Measurements from ENCODE around the gene HOXC4. TPM values are rescaled to one million over a fixed set of nuclear protein-coding genes. Genes with fewer than 3 reads are reported as not detected.
"Not testable (repeated sequence)": the region's sequence is repeated elsewhere in the genome, so short reads cannot be mapped to it uniquely, and the experiment has no call there.

Gene HOXC4
- total RNA-seq, 3 donors from 2014 or later, result 2.3 TPM; not detected in 2

DNA sequence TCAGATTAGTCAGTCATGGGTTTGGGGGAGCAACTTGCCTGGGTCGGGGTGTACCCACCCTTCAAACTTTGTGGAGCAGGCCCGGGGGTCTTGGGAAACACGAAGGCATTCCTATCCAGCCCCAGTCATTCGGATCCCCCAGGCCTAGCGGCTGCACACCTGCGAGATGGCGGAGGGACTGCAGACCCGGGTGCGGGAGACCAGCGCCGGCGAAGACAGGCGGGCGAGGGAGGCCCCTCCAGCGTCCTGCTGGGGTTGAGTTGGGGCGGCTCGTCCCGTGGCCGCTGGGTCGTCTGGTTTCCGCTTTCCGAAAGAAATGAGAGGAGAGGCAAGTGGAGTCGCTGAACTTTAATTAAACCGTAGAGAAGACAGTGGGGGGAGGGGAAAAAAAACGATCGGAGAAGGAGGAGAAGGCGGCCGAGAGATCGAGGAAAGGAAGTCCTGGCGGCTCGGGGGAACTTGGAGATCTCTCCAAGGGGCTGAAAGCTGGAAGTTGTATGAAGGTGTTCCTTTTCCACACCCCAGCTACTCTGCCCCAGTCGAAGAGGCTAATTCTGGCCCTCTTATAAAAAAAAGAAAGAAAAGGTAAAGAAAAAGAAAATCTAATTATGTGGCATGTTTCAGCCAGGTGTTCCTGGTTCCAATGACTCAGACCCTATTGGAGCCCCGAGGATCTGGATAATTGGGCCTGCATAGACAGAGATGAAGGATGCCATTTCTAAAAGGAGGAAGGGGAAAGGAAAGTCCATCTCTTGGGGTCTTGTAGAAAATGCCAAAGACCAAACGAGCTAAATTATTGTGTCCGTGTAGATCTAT lies 28.2 kb downstream of the HOXC4 start:
- H3K4me1 ChIP-seq (ENCODE audit: low read depth); ATAC-seq; H3K36me3 ChIP-seq (ENCODE audit: low read depth); H3K9me3 ChIP-seq; intact Hi-C loops (cut with DNase I, micrococcal nuclease); H3K4me3 ChIP-seq: not testable (repeated sequence)
- peak in 2 of 3 donors; percentile 10 to 31 for DNase-seq

DNA sequence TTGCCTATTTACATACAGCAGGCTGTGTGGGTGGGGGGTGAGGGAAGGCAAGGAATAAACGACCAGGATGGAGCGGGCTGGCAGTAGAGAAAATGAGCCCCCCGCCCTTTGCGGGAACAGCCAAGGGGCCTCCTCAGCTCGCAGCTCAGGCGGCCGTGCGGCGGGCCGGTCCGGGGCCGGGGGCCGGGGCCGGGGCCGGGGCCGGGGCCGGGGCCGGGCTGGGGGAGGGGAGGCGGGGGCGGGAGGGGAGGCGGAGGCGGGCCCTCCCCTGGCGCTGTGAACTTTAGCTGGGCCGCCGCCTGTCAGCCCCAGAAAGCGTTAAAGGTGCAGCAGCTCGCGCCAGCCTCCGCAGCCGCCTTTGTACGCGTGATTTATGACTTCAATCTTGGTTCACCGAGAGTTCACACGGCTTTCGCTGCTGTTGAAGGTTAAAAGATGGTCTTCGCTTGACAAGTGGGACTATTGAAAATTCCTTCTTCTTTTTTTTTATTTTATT lies 28.8 kb downstream of the HOXC4 start:
- no peaks in the 10 kb centered on the region for H3K4me1 ChIP-seq (ENCODE audit: low read depth)
- TF ChIP-seq, protein P1, sequence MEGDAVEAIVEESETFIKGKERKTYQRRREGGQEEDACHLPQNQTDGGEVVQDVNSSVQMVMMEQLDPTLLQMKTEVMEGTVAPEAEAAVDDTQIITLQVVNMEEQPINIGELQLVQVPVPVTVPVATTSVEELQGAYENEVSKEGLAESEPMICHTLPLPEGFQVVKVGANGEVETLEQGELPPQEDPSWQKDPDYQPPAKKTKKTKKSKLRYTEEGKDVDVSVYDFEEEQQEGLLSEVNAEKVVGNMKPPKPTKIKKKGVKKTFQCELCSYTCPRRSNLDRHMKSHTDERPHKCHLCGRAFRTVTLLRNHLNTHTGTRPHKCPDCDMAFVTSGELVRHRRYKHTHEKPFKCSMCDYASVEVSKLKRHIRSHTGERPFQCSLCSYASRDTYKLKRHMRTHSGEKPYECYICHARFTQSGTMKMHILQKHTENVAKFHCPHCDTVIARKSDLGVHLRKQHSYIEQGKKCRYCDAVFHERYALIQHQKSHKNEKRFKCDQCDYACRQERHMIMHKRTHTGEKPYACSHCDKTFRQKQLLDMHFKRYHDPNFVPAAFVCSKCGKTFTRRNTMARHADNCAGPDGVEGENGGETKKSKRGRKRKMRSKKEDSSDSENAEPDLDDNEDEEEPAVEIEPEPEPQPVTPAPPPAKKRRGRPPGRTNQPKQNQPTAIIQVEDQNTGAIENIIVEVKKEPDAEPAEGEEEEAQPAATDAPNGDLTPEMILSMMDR (IDR thresholded peaks at IDR 0.05), result no peak
- ATAC-seq (no peak), DNase-seq (peak; percentile 37 to 54 (median 45))
- H3K4me3 ChIP-seq, result no peak overlapping the region
- no peaks in the 10 kb centered on the region for H3K36me3 ChIP-seq (ENCODE audit: low read depth)
- H3K9me3 ChIP-seq, result no peaks in the 10 kb centered on the region
- intact Hi-C loops (cut with DNase I, micrococcal nuclease), result no loop called here

DNA sequence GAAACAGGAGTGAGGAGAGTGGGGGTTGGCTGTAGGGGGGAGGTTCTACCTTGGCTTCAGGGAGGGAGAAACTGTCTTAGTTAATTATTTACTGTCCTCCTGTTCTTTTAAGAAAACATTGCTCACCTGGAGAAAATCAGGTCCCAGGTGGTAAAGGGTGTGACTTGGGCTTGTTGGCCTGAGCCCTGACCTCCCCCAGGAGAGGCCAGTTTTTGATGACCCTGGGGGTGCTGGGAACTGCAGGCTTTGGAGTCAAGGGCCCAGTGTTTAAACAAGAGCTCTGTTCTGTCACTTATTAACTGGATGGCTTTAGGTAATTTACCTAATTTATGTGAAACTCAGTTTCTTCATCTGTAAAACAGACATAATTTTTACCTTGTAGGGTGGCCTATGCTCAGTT lies 34.4 kb downstream of the HOXC4 start:
- H3K9me3 ChIP-seq; H3K36me3 ChIP-seq (ENCODE audit: low read depth); ATAC-seq; H3K4me1 ChIP-seq (ENCODE audit: low read depth); DNase-seq; intact Hi-C loops (cut with DNase I, micrococcal nuclease); H3K4me3 ChIP-seq: not testable (repeated sequence)

DNA sequence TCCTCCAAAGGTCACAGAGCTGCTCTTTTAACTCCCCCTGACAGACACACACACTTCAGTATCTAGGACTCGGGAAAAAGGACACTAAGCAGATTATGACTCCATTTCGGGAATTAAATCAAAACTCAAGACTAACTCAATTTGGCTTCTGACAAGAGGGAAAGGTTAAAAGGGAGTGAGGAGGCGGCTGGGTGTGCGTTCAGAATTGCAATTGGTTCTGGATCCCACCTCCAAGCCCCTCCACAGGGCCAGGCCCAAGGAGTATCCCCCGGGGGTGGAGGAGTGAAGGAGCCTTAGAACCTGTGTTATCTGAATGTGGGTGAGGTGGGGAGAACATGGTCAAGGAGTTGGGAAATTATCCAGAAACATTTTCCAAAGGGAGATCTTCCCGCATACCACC lies 35.8 kb downstream of the HOXC4 start:
- H3K36me3 ChIP-seq (ENCODE audit: low read depth); intact Hi-C loops (cut with DNase I, micrococcal nuclease); H3K4me3 ChIP-seq; H3K4me1 ChIP-seq (ENCODE audit: low read depth); DNase-seq; H3K9me3 ChIP-seq; ATAC-seq: not testable (repeated sequence)

DNA sequence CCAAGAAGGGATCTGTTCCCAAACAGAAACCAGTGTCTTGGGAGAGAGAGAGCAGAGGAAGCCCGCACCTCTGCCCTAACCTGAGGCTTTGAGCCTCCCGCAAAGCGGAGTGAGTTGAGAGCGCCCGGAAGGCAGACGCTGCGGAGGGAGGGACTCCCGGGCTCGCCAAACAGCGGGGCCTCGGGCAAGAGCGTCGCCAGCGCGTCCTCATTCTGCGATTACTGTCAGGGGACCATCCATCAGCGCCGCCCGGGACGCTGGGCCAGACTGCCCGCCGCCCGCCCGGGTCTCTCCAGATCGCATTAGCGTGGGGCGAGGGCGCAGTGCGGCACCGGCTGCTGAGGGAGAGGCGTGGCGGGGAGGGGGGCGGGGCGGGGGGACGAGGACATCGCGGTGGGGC lies 36.7 kb downstream of the HOXC4 start:
- H3K4me3 ChIP-seq, DNase-seq: not testable (repeated sequence)

DNA sequence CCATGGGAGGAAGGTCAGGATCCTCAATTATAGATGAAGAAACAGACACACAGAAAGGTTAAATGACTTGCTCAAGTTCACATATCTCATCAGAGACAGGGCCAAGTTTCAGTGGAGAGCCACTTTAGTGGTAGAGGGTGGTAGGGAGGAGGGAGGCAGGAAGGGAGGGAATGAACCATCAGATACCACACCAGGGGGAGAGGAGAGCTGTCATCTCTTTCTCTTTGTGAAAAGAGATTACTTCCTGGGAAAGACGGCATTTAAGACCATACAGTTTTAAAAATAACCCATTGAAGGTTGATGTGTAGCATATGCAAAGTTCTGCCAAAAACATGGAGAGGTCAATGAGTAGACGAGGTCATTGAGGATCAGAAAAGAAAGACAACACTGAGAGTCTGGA lies 39.3 kb downstream of the HOXC4 start:
- intact Hi-C loops (cut with DNase I, micrococcal nuclease); H3K4me1 ChIP-seq (ENCODE audit: low read depth); H3K9me3 ChIP-seq; ATAC-seq; DNase-seq; H3K4me3 ChIP-seq; H3K36me3 ChIP-seq (ENCODE audit: low read depth): not testable (repeated sequence)

More for the DNA sequence above, 36.7 kb downstream of the HOXC4 start:
- intact Hi-C loops (cut with DNase I, micrococcal nuclease); H3K4me1 ChIP-seq (ENCODE audit: low read depth); H3K9me3 ChIP-seq; H3K36me3 ChIP-seq (ENCODE audit: low read depth); ATAC-seq: not testable (repeated sequence)

DNA sequence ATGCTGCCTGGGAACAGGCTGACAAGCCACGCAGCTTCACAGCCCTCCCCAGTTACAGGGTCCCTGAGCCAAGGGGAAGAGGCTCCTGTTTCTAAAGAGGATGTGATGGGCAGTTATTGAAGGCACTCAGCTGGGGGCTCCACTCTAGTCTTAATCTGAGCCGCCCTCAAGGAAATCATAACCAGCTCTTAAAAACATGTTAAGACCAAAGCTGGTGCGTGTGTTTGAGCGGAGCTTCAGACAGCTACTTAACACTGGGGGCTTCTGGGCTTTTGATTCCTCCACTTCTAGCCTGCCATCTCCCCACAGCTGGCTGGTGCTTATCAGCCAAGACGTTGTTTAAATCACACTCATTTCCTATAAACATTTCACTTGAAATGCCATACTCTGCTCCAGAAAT lies 42.3 kb downstream of the HOXC4 start:
- DNase-seq; H3K9me3 ChIP-seq; H3K4me1 ChIP-seq (ENCODE audit: low read depth); H3K4me3 ChIP-seq; ATAC-seq; H3K36me3 ChIP-seq (ENCODE audit: low read depth); intact Hi-C loops (cut with DNase I, micrococcal nuclease): not testable (repeated sequence)

DNA sequence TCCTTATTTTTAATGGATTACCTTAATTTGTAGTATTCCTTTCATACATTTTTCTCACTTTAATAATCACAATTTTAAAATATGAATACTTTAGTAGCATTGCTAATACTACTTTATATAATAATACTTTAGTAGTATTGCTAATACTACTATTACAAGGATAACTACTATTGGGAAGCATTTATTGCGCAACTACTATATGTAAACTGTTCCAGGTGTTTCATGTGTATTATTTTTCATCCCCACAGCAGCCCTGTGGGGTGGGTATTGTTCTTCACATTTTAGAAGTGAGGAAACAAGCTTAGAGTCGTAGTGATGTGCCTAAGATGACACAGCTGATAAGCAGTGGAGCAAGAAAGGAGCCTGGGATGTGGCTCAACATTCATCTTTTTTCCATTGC lies 45.0 kb downstream of the HOXC4 start:
- intact Hi-C loops (cut with DNase I, micrococcal nuclease); H3K4me1 ChIP-seq (ENCODE audit: low read depth); H3K4me3 ChIP-seq; DNase-seq; H3K36me3 ChIP-seq (ENCODE audit: low read depth); ATAC-seq; H3K9me3 ChIP-seq: not testable (repeated sequence)

DNA sequence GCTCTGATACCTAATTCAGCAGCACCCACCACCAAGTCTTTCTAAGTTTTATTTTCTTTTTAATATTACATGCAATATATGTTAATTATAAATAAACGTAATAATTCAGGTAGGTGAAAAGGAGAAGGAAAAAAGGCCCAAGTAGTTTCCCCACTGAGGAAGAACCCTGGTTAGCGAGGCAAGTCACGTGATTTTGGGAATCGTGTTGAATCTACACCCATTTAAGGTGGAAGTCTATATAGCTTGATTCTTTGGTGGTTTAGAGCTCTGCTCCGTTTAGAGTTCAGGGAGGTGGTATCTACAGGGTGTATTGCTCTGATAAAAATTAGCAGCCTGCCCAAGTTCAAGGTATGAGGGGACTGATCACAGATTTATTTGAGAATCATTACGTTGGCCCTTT lies 47.0 kb downstream of the HOXC4 start:
- not testable (repeated sequence) for H3K4me3 ChIP-seq

DNA sequence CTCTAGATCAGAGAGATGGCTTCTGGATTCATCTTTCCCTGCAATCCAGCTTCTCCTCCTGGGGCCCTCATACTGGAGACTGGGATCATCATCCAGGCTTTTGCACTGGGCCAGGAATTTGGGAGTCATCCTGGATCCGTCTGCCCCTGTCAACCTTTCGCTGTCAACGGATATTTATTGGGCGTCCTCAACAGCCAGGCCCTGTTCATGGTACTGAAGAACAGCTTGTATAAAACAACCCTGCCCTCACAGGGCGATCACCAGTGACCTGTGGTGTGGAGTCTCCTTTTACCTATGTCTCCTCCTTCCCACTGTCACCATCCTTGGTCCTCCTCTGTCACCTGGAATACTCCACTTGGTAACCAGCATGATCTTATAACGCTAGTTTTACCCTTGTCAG lies 48.6 kb downstream of the HOXC4 start:
- H3K4me1 ChIP-seq (ENCODE audit: low read depth); intact Hi-C loops (cut with DNase I, micrococcal nuclease); H3K4me3 ChIP-seq; H3K9me3 ChIP-seq; H3K36me3 ChIP-seq (ENCODE audit: low read depth); DNase-seq; ATAC-seq: not testable (repeated sequence)

More for the DNA sequence above, 47.0 kb downstream of the HOXC4 start:
- intact Hi-C loops (cut with DNase I, micrococcal nuclease); H3K9me3 ChIP-seq; H3K36me3 ChIP-seq (ENCODE audit: low read depth); H3K4me1 ChIP-seq (ENCODE audit: low read depth); ATAC-seq; DNase-seq: not testable (repeated sequence)

DNA sequence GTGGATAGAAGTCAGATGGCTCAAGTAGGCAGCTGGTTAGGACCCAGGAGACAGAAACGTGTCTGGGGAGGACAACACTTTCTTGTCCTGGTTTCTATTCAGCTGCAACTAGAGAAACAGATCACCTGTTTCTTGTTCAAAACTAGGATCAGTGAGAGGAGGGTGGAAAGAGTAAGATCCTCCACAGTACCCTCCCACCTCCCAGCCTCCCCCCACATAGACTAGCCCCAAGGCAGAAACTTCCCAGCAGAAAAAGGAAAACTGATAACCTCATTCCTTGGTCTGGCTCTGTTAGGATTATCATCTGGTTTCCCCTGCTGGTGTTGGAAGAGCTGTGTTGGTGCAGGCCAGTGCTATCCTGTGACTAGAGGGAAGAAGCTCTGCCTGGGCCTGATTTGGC lies 50.2 kb downstream of the HOXC4 start:
- intact Hi-C loops (cut with DNase I, micrococcal nuclease); H3K4me3 ChIP-seq; H3K9me3 ChIP-seq; ATAC-seq; DNase-seq; H3K4me1 ChIP-seq (ENCODE audit: low read depth); H3K36me3 ChIP-seq (ENCODE audit: low read depth): not testable (repeated sequence)
